ENCODE measurements around the gene ZCCHC14. TPM values are rescaled to one million over a fixed set of nuclear protein-coding genes. Genes with fewer than 3 reads are reported as not detected.

The ZCCHC14 gene
- total and polyA plus RNA-seq, 2 experiments from 2014 or later = 2.7 to 6.3 TPM

GRCh38 chr16:87463722-87464690 lies 28.8 kb downstream of the ZCCHC14 start:
- H3K9me3 ChIP-seq (ENCODE audit: low read depth) = no peaks in the 10 kb centered on the region
- H3K4me1 ChIP-seq (ENCODE audit: insufficient read depth) = peaks cover 45% of the 10 kb centered on the region
- peak; percentile 79 for DNase-seq

DNA sequence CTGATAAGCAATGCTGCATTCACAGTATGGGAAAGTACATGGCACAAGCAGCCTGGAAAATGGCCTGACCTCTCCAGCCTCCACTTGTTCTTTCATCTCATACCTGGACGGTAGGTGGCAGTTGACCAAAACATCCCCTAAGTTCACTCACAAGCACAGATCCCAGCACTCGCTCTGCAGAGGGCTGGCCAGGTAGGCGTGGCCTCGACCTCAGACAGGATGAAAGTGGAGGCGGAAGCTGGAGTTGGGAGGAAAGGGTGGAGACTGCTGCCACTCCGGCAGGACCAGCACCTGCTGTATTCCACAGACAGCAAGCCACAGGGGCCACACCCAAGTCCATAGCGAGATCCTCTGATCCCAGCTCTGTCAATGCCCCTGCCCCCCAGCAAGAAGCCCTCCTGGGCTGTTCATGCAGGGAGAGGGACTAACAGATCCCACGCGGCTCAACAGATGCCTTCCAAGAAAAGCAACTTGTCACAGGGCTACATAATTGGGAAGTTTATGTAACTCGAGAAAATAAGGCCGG lies 31.3 kb downstream of the ZCCHC14 start:
- H3K9me2 ChIP-seq (ENCODE audit: insufficient read depth) = no peaks in the 10 kb centered on the region
- H3K4me1 ChIP-seq (ENCODE audit: insufficient read depth) = peaks cover 58% of the 10 kb centered on the region
- no peaks in the 10 kb centered on the region for H3K9me3 ChIP-seq (ENCODE audit: low read depth)
- H3K79me2 ChIP-seq (ENCODE audit: insufficient read depth) = peaks cover 70% of the 10 kb centered on the region
- TF ChIP-seq EZH2phosphoT487 (IDR thresholded peaks at IDR 0.05; ENCODE audit: insufficient read depth, low read depth) (no peak), EZH2 (IDR thresholded peaks at IDR 0.05; ENCODE audit: insufficient read depth, poor library complexity, severe bottlenecking) (no peak)
- H3F3A ChIP-seq (ENCODE audit: insufficient read depth) = peaks cover 55% of the 10 kb centered on the region
- H3K27me3 ChIP-seq (replicated peaks; ENCODE audit: insufficient read depth) = no peaks in the 10 kb centered on the region
- H3K4me2 ChIP-seq (ENCODE audit: unreplicated experiment) = peak overlapping the region; percentile 10
- no peaks in the 10 kb centered on the region; the same call in 1 of the 2 replicates for H3K36me3 ChIP-seq (ENCODE audit: low read depth)
- DNase-seq = peak; percentile 54
- 22 to 26% methylated on average over 11 of the region's 11 CpGs for WGBS, 2 experiments (ENCODE audit: low coverage in 1 of 2, low lambda C conversion rate in 2 of 2, missing lambda C conversion rate in 2 of 2)
- no peak overlapping the region for H3K4me3 ChIP-seq
- no peak overlapping the region for H2AFZ ChIP-seq
- no peak overlapping the region for H3K27ac ChIP-seq
- H4K20me1 ChIP-seq (ENCODE audit: insufficient read depth) = no peaks in the 10 kb centered on the region; the same call in 1 of the 2 replicates
- in situ Hi-C loops (cut with MboI) = no loop called here
- no peak overlapping the region for H3K9ac ChIP-seq

More at GRCh38 chr16:87463722-87464690, 28.8 kb downstream of the ZCCHC14 start:
- no peaks in the 10 kb centered on the region; the same call in 1 of the 2 replicates for H4K20me1 ChIP-seq (ENCODE audit: insufficient read depth)
- H3F3A ChIP-seq (ENCODE audit: insufficient read depth) = peaks cover 39% of the 10 kb centered on the region
- H3K27me3 ChIP-seq (replicated peaks; ENCODE audit: insufficient read depth) = no peaks in the 10 kb centered on the region
- H3K27ac ChIP-seq = peak overlapping the region; percentile 100
- peak overlapping the region; percentile 85 for H3K4me2 ChIP-seq (ENCODE audit: unreplicated experiment)
- H3K9ac ChIP-seq = peak overlapping the region; percentile 96
- in situ Hi-C loops (cut with MboI) = no loop called here
- TF ChIP-seq EZH2 (IDR thresholded peaks at IDR 0.05; ENCODE audit: insufficient read depth, poor library complexity, severe bottlenecking) = no peak
- no peak for TF ChIP-seq EZH2phosphoT487 (IDR thresholded peaks at IDR 0.05; ENCODE audit: insufficient read depth, low read depth)
- peak overlapping the region; percentile 62 for H3K4me3 ChIP-seq
- 39% methylated on average over 21 to 22 of the region's 22 CpGs for WGBS, 2 experiments (ENCODE audit: low coverage in 1 of 2, low lambda C conversion rate in 2 of 2, missing lambda C conversion rate in 2 of 2)
- peaks cover 85% of the 10 kb centered on the region for H3K79me2 ChIP-seq (ENCODE audit: insufficient read depth)
- H3K9me2 ChIP-seq (ENCODE audit: insufficient read depth) = no peaks in the 10 kb centered on the region
- H2AFZ ChIP-seq = peak overlapping the region; percentile 16; the same call in 1 of the 2 replicates
- H3K36me3 ChIP-seq (ENCODE audit: low read depth) = no peaks in the 10 kb centered on the region

DNA sequence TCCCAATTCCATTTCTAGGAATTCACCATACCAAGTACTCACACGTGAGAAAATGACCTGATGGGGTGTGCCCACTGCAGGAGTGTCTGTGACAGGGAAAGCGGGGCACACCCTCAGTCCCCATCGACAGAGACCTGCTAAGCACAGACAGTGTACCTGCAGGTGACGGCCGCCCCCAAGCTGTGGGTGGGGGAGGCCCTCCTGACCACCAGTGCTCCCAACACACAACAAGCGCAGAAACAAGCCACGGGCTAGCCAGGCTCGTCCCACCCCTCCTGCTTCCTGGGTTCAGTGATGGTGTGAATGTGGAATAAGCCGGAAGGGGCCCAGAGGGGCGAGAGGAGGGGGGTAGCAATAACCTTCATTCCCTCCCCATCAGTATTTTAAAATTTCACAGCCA lies 31.9 kb downstream of the ZCCHC14 start:
- no peak for DNase-seq
- WGBS, 2 experiments (ENCODE audit: low coverage in 1 of 2, low lambda C conversion rate in 2 of 2, missing lambda C conversion rate in 2 of 2) = 84 to 91% methylated on average over 10 of the region's 10 CpGs
- Histone ChIP-seq H3K9me3 (ENCODE audit: low read depth) (no peaks in the 10 kb centered on the region), H3K4me2 (ENCODE audit: unreplicated experiment) (no peak overlapping the region), H3K4me3 (no peak overlapping the region), H3K36me3 (ENCODE audit: low read depth) (no peaks in the 10 kb centered on the region; the same call in 1 of the 2 replicates), H3K4me1 (ENCODE audit: insufficient read depth) (peaks cover 54% of the 10 kb centered on the region), H3K27me3 (replicated peaks; ENCODE audit: insufficient read depth) (no peaks in the 10 kb centered on the region), H3K9ac (no peak overlapping the region), H4K20me1 (ENCODE audit: insufficient read depth) (no peaks in the 10 kb centered on the region; the same call in 1 of the 2 replicates), H3F3A (ENCODE audit: insufficient read depth) (peaks cover 52% of the 10 kb centered on the region), H3K27ac (no peak overlapping the region), H3K79me2 (ENCODE audit: insufficient read depth) (peaks cover 66% of the 10 kb centered on the region), H2AFZ (no peak overlapping the region), H3K9me2 (ENCODE audit: insufficient read depth) (no peaks in the 10 kb centered on the region)
- TF ChIP-seq EZH2 (IDR thresholded peaks at IDR 0.05; ENCODE audit: insufficient read depth, poor library complexity, severe bottlenecking) (no peak), EZH2phosphoT487 (IDR thresholded peaks at IDR 0.05; ENCODE audit: insufficient read depth, low read depth) (no peak)
- in situ Hi-C loops (cut with MboI) = no loop called here

GRCh38 chr16:87459833-87460232 lies 33.0 kb downstream of the ZCCHC14 start:
- no peak for DNase-seq
- Histone ChIP-seq H3K27me3 (replicated peaks; ENCODE audit: insufficient read depth) (no peaks in the 10 kb centered on the region), H3K4me1 (ENCODE audit: insufficient read depth) (peaks cover 43% of the 10 kb centered on the region), H3K27ac (no peak overlapping the region), H3K9me3 (ENCODE audit: low read depth) (no peaks in the 10 kb centered on the region), H3K4me2 (ENCODE audit: unreplicated experiment) (no peak overlapping the region), H3K79me2 (ENCODE audit: insufficient read depth) (peaks cover 72% of the 10 kb centered on the region), H3K9me2 (ENCODE audit: insufficient read depth) (no peaks in the 10 kb centered on the region), H3K36me3 (ENCODE audit: low read depth) (no peaks in the 10 kb centered on the region; the same call in 1 of the 2 replicates), H3K9ac (no peak overlapping the region), H3F3A (ENCODE audit: insufficient read depth) (peaks cover 50% of the 10 kb centered on the region), H2AFZ (no peak overlapping the region), H4K20me1 (ENCODE audit: insufficient read depth) (no peaks in the 10 kb centered on the region; the same call in 1 of the 2 replicates), H3K4me3 (no peak overlapping the region)
- in situ Hi-C loops (cut with MboI) = no loop called here
- WGBS, 2 experiments (ENCODE audit: low coverage in 1 of 2, low lambda C conversion rate in 2 of 2, missing lambda C conversion rate in 2 of 2) = 83 to 85% methylated on average over 9 of the region's 9 CpGs
- no peak for TF ChIP-seq EZH2phosphoT487 (IDR thresholded peaks at IDR 0.05; ENCODE audit: insufficient read depth, low read depth)
- no peak for TF ChIP-seq EZH2 (IDR thresholded peaks at IDR 0.05; ENCODE audit: insufficient read depth, poor library complexity, severe bottlenecking)
